ENCODE measurements around the gene CACNA2D4. TPM values are rescaled to one million over a fixed set of nuclear protein-coding genes. Genes with fewer than 3 reads are reported as not detected.

CACNA2D4 gene
- total RNA-seq, 1 experiment from 2014 or later, result not detected

DNA sequence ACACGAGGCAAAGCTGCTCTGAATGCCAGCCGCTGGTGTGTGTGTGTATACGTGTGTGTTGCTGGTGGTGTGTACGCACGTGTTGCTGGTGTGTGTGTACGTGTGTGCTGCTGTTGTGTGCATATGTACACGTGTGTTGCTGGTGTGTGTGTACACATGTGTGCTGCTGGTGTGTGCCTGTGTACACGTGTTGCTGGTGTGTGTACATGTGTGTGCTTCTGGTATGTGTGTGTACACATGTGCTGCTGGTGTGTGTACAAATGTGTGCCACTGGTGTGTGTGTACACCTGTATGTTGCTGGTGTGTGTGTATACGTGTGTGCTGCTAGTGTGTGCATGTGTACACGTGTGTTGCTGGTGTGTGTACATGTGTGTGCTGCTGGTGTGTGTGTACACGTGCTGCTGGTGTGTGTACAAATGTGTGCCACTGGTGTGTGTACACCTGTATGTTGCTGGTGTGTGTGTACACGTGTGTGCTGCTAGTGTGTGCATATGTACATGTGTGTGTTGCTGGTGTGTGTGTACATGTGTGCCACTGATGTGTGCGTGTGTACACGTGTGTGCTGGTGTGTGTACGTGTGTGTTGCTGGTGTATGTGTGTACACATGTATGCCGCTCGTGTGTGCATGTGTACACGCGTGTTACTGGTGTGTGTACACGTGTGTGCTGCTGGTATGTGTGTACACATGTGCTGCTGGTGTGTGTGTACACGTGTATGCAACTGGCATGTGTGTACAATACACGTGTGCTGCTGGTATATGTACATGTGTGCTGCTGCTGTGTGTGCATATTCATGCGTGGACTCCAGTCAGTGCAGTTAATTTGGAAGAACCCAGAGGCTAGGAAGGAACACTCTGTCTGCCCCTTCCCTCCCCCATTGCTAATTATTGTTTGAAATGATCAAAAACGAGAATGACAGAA, 47.2 kb downstream of the CACNA2D4 start:
- no peak for DNase-seq (ENCODE audit: low spot score)

DNA sequence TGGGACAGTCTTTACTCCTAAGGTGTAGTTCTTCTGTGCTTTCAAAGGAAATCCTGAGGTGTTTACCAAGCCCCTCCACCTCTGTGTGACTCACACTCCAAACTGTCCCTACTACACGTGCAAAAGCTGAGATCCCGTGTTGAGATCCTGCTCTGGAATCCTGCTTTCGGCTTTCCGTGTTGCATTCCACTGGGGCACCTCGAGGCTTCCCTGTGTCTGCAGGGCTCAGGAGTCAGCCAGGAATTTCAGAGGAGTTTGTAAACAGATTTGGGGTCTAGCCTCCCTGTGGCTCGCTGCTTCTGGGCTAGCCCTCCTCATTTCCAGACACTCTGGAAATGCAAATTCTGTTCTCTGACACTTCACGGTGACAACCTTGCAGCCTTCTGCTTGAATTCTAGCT, 48.4 kb downstream of the CACNA2D4 start:
- DNase-seq (ENCODE audit: low spot score), result no peak

DNA sequence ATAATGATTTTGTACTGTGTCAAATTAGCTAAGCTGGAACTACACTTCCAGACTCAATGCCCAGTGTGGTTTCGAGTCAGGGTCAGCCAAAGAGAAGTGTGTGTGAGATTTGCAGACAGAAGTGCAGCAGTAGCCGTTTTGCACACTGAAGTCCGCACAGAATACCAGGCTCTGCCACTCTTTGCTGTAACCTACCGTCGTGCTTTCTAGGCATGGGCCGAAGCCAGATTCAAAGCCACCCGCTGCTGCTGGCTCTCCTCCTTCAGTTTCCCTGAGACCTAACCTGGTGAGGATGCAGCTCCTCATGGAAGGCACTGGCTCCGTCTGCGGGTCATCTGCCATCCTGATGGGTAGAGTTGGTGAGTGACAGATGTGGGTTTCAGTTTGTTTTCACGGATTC, 49.3 kb downstream of the CACNA2D4 start:
- no peak for DNase-seq (ENCODE audit: low spot score)

DNA sequence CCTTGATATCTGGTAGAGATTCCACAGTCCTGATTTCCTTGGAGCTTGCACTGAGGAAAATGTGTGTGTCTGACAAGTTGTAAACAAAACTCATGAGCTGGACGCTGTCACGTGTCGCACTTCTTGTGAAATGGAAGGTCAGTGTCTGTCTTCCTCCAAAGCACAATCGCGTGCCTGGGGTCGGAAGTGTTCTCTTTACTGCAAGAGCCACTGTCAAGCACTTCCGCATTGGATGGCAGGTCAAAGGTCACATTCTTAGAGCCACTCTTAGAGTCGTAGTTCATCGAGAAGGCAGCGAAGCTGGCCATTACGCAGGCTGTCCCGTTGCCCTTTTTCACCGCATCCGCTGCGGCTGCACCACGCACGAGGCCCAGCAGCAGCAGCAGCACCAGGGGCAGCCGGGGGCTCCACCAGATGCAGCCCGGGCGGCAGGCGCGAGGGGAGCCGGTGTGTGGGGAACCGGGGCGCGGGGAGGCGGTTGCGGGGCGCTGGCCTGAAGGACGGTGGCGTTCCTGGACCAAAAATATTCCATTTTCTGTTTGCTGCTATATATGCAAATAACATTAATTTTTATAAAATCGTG, 53.1 kb downstream of the CACNA2D4 start:
- DNase-seq (ENCODE audit: low spot score), result no peak

DNA sequence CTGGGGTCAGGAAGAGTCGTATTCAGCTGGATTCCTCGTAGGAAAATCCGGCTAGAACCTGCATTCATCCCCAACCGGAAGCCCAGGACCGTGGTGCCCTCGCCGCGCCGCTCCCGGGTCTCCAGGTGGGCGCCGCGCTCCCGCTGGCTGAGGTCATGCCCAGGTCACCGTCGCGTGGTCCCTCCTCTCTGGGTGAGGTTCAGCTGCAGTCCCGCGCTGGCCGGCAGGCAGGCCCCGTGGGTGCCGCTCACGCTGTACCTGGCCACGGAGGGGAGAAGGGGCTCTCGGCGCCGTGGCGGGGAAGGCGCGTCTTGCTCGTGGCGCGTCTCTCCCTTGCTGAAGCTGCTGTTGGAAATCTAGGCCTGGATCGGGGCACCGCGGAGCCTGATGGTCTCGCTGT, 53.6 kb downstream of the CACNA2D4 start:
- no peak for DNase-seq (ENCODE audit: low spot score)

DNA sequence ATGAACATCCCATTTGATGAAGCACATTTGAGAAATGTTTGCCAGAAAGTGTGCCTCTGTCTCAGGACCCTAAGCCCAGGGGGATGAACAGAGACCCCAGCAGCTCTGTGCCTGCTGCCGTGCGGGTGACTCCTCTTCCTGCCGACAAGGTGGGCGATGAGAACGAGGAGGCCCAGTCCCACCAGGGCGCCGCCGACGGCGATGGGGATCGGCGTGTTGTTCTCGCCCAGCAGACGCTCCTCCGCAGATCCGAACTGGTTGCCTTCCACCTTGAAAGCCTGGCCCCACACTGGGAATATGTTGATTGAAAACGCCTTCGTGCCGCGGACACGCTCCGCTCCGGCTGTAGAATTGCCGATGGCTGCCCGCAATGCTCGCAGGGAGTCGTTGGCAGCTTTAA, 54.0 kb downstream of the CACNA2D4 start:
- DNase-seq (ENCODE audit: low spot score), result no peak

DNA sequence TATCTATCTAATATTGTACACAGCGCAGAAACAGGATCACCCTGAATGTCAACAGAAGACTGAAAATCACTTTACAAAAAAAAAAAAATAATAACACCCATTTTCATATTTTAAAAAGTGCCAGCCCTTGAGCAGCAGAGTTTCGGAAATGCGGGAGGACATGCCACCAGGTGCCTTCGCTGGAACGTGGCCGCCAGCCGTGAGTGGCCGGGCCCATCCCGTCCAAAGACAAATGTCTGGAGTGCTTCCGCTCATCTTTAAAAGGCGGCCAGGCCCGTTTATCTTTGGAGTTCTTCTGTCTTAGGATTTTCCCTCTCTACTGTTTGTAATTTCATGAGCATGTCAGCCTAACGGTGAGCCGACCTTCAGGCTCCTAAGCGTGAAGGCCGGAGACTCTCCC, 54.6 kb downstream of the CACNA2D4 start:
- no peak for DNase-seq (ENCODE audit: low spot score)

DNA sequence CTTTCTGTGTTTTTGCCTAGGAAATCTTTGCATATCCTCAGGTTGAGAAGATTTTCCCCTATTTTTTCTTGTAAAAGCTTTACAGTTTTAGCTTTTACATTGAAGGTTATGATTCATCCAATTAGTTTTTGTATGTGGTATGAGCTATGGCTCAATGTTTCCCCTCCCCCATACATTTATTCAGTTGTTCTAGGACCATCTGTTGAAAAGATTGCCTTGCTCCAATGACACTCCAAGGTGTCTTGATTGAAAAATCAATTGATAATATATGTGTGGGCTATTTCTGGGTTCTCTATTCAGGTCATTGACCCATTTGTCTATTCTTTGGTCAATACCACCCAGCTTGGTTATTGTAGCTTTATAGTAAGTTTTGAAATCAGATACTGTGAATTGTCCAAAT, 55.5 kb downstream of the CACNA2D4 start:
- DNase-seq (ENCODE audit: low spot score), result no peak

DNA sequence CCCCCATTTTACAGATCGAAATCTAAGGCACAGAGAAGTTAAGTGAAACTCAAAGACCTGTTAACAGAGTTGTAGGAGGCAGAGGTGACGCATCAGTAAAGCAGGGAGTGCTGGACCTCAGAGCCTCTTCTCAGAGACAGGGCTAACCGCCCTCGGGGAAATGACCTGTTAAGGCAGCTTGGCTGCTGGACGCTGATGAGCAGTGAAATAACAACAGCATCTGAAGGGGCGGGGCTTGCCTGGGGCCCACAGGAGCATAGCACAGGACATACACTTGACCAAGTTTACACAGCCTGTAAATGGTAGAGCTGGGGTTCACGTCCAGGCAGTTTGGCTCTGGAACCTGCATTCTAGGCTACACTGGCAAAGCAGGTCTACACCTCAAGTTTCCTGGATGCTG, 58.8 kb downstream of the CACNA2D4 start:
- peak; percentile 39 for DNase-seq (ENCODE audit: low spot score)

DNA sequence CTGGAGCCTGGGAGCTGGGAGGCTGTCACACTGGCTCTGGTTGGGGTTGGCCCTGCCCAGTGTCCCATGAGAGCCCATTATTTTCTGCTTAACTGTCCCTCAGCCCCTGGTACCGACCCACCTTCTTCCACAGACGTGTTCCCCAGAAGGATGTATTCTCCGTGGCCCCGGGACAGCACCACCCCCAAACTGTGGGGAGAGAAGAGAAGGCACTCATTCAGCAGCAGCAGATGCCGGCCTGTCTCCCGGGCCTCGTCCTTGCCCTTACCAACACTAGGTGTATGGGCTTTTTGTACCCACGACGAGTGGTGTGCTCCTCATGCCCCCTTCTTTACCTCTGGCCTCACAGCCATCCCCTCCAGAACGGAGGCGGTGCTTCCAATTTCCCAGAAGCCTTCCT, 60.0 kb downstream of the CACNA2D4 start:
- no peak for DNase-seq (ENCODE audit: low spot score)

DNA sequence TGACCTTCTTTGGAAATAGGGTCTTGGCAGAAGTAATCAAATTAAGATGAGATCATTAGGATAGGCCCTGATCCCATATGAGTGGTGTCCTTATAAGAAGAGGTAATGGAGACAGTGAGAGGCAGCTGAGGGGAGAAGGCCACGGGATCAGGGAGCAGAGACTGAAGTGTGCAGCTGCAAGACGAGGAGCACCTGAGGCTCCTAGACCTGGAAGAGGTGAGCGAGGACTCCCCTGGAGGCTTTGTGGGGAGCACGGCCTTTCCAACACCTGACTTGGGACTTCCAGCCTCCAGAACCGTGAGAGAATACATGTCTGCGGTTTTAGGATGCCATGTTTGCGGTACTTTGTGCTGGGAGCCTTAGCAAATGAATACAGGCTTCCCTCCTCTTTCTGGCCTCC, 60.6 kb downstream of the CACNA2D4 start:
- DNase-seq (ENCODE audit: low spot score), result no peak

DNA sequence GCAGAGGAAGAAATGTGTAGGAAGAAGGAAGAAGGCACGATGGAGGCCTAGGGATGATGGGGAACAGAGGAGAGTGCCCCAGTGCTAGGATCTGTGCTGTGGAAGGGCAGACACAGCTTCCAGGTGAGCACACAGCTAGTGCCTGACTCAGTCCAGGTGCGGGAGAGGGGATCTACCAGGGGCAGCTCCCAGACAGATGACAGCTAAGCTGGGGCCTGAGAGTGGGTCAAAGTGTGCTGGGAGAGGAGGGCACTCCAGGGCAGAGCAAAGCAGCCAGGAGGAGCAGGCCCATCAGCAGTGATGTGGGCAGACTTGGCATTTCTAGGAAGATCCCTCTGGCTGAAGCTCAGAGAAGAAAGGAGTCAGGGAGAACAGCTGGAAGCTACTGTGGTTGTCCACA, 61.4 kb downstream of the CACNA2D4 start:
- DNase-seq (ENCODE audit: low spot score), result no peak

DNA sequence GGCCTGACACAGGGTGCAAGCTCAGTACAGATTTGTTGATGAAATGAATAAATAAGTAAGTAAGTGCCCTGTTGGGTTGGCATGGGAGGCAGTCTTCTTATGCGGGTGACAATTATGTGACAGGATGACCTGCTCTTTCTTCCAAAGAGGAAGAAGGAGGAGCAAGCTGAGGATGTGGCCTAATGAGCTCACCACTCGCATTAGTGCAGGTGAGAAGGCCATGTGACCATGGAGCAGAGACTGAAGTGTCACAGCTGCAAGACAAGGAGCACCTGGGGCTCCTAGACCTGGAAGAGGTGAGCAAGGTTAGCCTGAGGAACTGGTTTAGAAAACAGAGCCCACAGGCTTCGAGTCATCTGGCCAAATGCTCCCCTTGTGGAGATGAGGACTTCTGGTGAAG, 63.2 kb downstream of the CACNA2D4 start:
- DNase-seq (ENCODE audit: low spot score), result no peak

DNA sequence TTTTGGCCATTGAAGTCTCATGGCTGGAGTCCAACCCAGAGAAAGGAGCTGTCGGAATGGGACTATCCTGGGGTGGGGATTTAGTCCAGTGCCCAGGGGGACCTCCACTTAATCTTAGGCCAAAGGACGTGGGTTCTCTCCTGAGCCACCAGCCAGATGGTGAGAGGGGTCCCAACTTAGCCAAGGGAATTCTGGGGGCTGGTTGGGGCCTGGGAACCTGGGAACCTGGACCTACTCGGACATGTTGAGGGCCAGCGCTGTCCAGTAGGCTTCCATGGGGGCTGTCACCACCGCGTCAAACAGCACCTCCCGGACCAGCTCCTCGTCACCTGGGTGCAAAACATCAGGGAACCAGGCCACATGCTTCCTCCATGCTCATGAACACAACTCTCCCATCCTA, 64.7 kb downstream of the CACNA2D4 start:
- no peak for DNase-seq (ENCODE audit: low spot score)

DNA sequence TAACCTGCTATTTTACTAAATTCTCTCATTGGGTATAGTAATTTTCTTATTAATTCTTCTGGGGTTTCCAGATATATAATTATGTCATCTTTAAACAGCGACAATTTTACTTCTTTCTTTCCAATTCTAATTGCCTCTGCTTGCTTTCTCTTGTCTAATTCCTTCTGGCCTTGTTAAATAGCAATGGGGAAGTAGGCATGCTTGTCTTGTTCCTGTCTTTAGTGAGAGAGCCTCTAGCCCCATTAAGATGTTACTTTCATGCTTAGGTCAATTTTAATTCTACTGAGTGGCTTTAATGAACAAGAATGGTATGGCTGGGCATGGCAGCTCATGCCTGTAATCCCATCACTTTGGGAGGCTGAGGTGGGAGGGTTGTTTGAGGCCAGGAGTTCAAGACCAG, 66.4 kb downstream of the CACNA2D4 start:
- no peak for DNase-seq (ENCODE audit: low spot score)

DNA sequence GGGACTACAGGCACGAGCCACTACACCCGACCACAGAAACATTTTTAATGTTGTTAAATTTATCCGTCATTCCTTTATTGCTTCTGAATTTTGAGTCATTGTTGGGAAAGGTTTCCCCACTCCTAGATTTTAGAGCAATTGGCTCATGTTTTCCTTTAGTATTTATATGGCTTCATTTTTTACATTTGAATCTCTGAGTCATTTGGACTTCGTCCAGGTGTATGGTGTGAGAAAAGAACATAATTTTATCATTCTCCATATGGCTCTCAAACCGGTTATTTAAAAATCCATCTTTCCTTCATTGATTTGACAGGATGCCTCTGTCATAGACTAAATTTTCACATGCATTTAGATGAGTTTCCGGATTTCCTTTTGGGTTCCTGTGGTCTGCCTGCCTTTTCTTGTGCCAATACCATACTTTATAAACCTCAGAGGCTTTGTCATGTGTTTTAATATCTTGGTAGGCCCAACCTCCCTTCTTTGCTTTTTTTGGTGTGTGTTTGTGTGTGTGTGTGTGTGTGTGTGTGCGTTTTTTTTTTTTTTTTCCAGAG, 67.2 kb downstream of the CACNA2D4 start:
- DNase-seq (ENCODE audit: low spot score), result peak; percentile 24

DNA sequence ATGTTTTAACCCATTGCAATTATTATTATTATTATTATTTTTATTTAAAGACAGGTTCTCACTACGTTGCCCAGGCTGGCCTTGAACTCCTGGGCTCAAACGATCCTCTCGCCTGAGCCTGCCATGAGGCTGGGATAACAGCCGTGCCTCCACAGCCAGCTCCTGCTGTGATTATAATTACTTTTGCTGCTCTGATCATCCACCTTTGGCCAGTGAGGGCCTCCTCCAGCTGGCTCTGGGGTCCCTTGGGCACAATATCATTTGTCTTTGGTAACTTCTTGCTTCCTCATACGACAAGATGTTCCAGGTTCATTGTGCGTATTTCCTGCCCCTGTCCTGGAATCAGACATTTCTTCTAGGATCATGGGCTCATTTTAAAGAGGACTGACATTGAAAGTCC, 69.7 kb downstream of the CACNA2D4 start:
- DNase-seq (ENCODE audit: low spot score), result no peak

DNA sequence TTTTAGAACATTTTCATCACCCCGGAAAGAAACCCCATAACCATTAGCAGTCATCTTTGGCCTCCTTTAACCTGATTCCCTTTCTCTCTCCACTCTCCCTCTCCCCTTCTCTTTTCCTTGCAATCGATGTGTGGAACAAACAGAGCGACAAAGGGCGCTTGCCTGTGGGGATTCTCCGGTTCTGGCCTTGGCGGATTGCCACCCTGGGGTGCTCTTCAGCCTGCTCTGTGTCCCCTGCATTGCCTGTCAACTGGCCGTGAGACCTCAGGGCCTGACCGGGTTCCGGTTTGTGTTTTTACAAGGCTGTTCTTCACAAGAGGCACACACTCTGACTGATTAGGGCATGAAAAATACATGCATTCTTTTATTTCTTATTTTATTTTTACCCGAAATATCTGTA, 70.3 kb downstream of the CACNA2D4 start:
- no peak for DNase-seq (ENCODE audit: low spot score)

DNA sequence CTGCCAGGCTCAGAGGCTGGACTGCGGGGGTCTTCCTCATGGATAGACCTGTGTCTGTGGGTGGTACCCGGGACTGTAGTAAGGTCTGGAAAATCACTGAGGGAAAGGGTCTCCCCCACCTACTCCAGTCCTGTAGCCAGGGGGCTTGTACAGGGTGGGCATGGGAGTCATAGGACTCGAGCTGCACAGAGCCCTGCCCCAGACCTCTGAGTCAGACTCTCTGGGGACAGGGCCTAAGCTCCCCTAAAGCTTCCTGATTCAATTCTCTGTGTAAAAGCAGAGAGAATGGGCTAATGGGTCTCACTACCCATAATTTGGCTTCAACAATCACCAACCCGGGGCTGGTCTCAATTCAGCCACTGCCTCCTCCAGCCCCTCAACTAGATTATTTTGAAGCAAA, 71.0 kb downstream of the CACNA2D4 start:
- no peak for DNase-seq (ENCODE audit: low spot score)

DNA sequence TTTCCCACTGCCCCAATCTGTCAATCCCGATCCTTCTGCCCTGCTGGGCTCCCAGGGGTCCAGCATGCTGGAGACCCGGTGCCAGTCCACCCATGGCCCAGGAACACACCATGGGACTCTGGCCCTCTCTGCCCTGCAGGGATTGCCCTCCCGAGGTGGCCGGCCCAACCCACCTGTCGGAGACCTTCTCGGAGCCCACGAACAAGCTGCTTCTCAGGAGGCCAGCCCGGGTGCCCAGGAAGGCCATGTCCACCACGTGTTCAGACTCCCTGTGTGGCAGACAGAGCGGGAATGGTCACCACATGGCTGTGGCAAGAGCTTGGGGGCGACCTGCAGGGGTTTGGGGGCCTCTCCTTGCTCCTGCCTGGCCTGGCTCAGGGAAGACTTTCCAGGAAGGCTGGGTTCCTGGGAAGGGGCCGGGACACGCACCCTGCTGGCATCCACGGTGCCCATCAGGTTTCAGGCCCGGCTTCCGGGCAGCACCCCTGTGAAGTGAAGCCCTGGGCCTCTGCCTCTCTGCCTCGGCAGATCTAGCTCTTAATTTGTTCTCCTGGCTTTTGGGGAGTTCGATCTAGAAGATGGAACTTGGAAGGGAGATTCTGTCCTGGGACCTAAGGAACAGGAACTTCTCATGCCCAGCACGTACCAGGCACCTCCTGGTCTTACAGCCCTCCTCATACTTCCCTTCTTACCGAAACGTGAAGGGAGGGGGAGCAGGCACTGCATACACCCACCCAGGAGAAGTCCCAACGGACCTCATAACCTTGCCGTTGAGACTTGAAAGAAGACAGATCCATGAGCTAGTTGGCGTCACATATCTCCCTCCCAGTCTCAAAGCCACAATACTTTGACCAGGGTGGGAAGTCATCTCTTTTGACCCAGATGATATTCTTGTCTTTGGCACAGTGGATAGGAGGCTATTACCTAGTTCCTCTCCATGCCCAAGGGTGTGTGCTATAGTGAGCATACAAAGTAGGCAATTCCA, 71.7 kb downstream of the CACNA2D4 start:
- no peak for DNase-seq (ENCODE audit: low spot score)

DNA sequence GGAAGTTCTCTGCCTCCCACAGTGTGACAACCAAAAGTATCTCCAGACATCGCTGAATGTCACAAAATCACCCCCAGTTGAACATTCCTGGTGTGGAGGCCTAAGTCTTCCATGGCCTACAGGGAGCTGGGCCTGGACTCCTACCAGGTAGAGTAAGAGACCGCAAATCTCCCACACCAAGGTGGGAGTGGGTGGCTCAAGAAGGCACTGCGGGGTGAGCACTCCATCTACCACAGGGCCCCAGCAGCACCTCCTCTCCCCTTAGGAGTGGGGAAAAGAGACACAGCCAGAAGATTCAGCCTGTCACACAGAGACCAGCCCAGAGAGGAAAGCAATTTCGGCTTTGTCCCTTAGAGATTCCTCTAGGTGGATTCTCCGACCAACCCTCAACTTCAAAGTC, 72.6 kb downstream of the CACNA2D4 start:
- no peak for DNase-seq (ENCODE audit: low spot score)

DNA sequence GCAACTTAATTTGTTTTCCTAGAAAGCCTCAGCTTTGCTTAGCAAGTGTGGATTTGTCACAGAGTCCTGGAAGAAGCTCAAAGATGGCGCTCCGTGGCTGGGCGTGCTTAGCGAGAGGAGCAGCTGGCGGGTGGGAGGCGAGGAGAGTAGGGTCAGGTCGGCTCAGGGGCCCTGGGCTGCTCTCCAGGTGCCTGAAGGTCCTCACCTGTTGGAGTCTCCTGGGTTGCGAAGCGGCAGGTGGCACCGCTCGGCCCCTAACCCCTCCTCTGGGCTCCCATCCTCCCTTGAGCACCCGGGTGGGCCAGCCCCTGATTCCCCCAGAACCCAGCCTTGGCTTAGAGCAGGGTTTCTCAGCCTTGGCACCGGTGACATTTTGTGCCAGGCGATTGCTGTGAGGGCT, 73.0 kb downstream of the CACNA2D4 start:
- no peak for DNase-seq (ENCODE audit: low spot score)

Data from A172 (cell line).